Occipital lobe (tissue), 2 donors: ENCODE results near the gene HSD17B12. TPM values are rescaled to one million over a fixed set of nuclear protein-coding genes. Genes with fewer than 3 reads are reported as not detected.

Source experiments
- DNase-seq: peaks from one replicate; lab custom pipeline; 2025; lab: John Stamatoyannopoulos, UW
- total RNA-seq: library from RNA; depleted of rRNA; stranded (reverse); fragments of >200 nt; gene quantifications from one replicate; pipeline ENCODE4 v1.2.3, GENCODE V29; 2014

Gene HSD17B12
- total RNA-seq, 1 donor from 2014 or later: 68.9 TPM

GRCh38 chr11:43866520-43866919 is 186.0 kb downstream of the HSD17B12 start:
- no peak for DNase-seq

GRCh38 chr11:43866969-43867368 is 186.4 kb downstream of the HSD17B12 start:
- no peak for DNase-seq

- no peak for DNase-seq
Observed at GRCh38 chr11:43868852-43869567, 188.5 kb downstream of the HSD17B12 start.

DNA sequence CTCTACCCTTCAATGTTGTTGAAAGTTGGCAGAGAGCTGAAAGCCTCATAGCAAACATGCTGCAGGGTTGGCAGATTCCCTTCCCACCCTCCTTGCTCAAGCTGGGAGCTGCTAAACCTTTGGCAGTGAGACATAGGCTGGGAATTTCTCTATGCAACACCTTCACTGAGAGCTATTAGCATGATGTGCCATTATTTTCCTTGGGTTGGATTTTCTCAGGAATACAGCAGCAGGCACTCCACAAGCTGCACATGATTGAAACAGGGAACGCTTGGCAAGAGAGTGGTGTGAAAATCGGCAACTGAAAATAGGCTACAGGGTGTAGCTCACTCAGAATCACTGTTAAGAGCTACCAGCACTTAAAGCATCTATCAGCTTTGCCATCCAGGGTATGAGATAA is 190.5 kb downstream of the HSD17B12 start:
- DNase-seq: peak; percentile 76

- no peak for DNase-seq
Observed at GRCh38 chr11:43872995-43873394, 192.5 kb downstream of the HSD17B12 start.

DNA sequence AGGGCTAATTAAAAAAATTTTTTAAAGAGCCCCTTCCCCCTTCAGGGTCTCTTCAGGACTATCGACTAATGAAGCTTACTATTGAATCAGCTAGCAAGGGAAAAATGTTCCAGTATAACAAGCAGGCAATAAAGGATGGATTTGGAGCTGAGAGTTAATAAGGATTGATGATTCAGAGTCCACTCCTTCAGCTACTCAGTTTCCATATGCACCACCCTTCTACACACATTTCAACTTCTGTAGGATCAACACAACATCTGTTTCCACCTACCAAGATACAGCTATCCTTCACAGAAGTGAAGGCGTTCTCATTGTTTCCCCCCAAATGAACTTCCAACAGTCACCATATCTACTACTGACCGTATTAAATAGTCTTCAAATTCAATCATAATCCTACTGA is 193.5 kb downstream of the HSD17B12 start:
- no peak for DNase-seq

GRCh38 chr11:43874738-43875137 is 194.2 kb downstream of the HSD17B12 start:
- no peak for DNase-seq

GRCh38 chr11:43879789-43880639 is 199.5 kb downstream of the HSD17B12 start:
- no peak for DNase-seq

DNA sequence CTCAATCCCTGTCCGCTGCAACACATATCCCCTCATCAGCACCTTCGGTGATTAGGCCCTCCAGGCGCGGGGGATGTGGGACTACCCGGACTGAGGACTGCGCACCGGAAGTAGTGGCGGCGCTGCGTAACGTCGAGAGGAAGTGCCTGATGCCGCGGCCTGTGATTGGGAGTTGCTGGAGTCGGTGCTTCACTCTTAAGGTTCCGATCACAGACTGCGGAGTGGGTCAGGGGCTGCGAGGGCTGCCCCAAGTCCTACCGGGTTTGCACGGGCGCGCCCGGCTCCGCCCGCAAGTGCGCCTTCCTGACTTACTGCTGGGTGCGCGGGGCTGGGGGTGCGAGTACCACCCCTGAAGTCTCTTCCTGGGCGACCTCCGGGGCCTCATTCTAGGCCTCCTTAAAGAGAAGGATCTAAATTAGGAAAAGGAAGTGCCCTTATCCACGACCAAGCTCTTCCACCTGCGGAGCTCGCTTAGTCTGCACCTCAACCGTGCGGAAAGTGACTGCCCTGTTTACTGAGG is 200.2 kb downstream of the HSD17B12 start, which contains the start of gene ALKBH3:
Gene ALKBH3 (plus strand): TSS at position 192 of the 520 bp plus-strand sequence. CDS start 1,822 bp downstream, outside the sequence.
- peak; percentile 86 for DNase-seq

DNA sequence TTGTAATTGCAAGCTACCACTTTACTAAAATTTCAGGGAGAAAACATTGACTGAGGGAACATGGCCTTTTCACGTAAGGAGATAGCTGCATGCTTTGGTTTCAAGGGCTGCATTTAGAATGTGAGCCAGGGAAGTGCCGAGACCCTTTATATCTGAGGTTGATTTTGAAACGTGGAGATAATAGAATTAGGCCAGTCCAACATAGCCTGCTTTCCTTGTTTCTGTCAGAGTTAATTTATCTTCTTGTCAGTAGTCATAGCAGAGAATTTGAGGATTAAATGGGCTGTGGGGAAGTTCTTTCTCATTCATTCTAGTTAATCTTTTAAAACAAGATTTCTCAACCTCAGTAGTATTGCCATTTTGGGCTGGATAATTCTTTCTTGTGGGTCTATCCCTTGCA is 212.3 kb downstream of the HSD17B12 start:
- DNase-seq: no peak

DNA sequence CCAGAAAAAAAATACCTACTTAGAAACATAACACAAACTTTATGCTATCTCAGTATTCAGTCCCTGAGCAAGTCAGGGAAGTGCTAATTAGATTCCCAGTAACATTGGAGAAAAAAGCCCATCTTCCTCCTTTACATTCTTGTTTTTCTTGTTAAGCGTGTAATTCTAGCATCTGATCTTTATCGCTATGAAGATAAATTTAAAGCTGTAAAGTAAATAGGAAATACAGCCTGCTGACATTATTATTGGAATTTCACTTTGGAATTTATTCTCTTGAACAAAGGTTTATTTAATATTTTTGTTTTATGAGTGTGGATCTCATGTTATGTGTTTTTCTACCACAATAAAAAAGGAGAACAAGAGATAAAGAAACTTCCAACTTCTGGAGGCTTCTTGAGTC is 214.0 kb downstream of the HSD17B12 start:
- no peak for DNase-seq

- DNase-seq: no peak
Observed at GRCh38 chr11:43895601-43896000, 215.1 kb downstream of the HSD17B12 start.

- no peak for DNase-seq
Observed at GRCh38 chr11:43898574-43898973, 218.0 kb downstream of the HSD17B12 start.

DNA sequence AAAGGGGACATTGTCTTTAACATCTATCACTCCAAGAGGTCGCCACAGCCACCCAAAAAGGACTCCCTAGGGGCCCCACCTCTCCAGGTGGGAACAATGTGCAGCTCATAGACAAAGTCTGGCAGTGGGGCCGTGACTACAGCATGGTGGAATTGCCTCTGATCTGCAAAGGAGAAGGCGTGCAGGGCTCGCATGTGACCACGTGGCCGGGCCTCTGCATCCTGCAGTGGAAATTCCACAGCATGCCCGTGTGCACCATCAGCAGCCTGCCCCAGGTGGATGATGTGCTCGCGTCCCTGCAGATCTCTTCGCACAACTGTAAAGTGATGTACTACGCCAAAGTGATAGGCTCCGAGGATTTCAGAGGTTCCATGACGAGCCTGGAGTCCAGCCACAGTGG is 218.6 kb downstream of the HSD17B12 start:
- no peak for DNase-seq

DNA sequence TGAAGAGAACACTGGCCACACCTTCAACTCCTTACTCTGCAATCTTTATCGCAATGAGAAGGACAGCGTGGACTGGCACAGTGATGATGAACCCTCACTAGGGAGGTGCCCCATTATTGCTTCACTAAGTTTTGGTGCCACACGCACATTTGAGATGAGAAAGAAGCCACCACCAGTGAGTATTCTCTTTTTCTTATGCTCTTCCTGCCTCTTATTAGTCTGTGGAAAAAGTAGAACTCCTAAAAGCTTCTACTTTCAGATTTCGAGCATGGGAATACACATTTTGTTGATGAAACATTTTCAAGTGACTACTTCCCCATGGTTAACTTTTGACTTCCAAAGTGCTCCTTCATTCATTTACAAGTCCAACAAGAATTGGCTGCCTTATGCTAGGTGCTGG is 221.0 kb downstream of the HSD17B12 start:
- no peak for DNase-seq

GRCh38 chr11:43903078-43903477 is 222.5 kb downstream of the HSD17B12 start:
- no peak for DNase-seq

DNA sequence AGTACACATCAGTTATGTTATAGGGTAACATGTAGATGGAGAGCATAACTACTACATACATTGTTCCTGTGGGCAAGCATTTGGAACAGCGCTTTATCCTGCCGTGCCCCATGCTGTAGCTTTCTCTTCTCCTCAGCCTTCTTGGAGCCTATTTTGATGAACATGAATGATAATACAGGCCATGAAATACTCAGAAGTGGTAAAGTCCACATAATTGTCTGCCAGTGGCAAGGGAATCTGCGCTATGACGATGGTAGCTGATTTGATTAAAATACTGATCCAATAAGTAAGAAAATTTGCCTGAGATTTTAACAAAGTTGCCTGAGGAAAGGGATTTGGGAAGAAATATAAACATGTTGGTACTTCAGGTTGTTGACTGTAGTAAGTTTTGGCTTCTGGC is 223.4 kb downstream of the HSD17B12 start:
- no peak for DNase-seq

DNA sequence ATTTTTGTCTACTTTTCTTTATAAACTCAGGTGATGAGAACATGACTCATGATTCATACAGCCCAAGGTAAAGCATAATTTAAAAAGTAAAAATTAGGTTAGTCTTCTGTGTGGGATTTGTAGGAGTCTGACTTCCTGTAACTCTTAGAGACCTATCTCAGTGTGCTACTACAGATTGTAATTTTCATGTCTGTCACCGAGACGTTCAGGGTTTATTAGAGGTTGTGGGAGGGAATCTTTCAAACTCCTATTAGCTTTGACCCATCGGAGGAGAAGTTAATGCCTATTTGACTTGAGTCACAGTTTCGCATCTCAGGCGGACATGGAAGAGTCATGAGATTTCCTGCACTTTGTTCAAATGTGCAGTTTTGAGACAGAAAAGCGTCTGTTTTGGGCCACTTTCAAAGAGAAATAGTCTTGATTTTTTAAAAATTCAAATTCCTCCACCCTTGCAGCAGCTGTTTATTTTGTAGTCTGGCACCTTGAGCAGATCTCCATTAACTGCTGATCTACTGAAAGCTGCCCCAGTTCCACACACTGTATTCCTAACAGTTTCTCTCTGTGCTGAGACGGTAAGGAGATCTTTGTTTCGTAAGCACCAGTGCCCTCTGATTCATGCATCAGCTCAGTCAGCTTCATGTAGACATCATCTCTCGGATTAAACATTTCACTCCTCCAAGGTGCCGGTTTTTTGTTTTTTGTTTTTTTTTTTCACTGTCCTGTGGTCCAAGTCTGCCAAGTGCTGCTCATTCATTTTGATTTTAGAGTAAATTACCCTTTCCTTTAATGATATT is 224.4 kb downstream of the HSD17B12 start:
- DNase-seq: peak; percentile 12

GRCh38 chr11:43905813-43906241 is 225.3 kb downstream of the HSD17B12 start:
- DNase-seq: no peak
